Measurements from ENCODE around the gene CCDC85A. TPM values are rescaled to one million over a fixed set of nuclear protein-coding genes. Genes with fewer than 3 reads are reported as not detected.

Gene CCDC85A
- total RNA-seq, 1 donor from 2014 or later: 2.2 TPM

DNA sequence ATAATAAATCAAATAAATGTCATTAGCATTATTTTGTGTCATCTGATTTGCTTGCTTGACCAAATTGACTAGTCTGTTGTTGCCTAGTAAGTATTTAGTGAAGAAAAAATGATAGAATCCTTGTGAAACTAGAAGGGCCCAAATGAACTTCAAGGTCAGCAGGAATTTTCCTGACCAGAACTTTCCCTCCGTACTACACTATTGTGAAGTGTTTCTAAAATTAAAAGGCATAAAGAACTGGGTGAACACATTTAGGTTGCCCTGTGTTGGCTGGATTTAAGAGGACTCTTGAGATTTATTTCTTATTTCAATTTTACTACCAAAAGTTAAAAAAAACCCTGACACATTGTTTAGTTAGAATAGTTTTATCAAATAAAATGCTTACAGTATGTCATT, 142.6 kb downstream of the CCDC85A start:
- no peak overlapping the region for H3K27ac Mint-ChIP-seq
- H3K27me3 Mint-ChIP-seq (ENCODE audit: low read depth): no peaks in the 10 kb centered on the region
- no peak overlapping the region for H3K4me3 Mint-ChIP-seq
- peaks cover 10% of the 10 kb centered on the region for H3K9me3 Mint-ChIP-seq
- TF ChIP-seq, protein P1, sequence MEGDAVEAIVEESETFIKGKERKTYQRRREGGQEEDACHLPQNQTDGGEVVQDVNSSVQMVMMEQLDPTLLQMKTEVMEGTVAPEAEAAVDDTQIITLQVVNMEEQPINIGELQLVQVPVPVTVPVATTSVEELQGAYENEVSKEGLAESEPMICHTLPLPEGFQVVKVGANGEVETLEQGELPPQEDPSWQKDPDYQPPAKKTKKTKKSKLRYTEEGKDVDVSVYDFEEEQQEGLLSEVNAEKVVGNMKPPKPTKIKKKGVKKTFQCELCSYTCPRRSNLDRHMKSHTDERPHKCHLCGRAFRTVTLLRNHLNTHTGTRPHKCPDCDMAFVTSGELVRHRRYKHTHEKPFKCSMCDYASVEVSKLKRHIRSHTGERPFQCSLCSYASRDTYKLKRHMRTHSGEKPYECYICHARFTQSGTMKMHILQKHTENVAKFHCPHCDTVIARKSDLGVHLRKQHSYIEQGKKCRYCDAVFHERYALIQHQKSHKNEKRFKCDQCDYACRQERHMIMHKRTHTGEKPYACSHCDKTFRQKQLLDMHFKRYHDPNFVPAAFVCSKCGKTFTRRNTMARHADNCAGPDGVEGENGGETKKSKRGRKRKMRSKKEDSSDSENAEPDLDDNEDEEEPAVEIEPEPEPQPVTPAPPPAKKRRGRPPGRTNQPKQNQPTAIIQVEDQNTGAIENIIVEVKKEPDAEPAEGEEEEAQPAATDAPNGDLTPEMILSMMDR (IDR thresholded peaks at IDR 0.05; ENCODE audit: unreplicated experiment): no peak
- H3K36me3 Mint-ChIP-seq: peaks cover 1% of the 10 kb centered on the region
- DNase-seq (ENCODE audit: low spot score in 2 of 2, unreplicated experiment in 2 of 2): no peak
- H3K4me1 Mint-ChIP-seq: no peaks in the 10 kb centered on the region

DNA sequence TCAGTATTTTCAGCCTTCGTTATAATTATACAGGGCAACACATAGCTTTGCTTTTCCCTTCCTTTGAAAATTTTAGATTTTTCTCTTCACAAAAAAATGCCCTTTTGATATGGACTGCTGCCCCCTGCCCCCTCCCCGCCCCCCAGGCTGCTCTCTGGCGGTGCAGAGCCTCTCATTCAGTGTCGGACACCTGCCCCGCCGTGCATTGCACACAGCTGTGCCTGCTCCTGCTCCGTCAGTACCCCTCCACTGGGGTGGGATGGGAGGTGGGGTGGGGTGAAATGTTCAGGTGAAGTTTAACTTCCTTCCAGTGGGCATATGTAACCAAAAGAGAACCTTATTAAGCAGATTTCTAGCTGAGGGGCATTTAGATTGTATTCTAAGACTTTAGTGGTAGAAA, 148.0 kb downstream of the CCDC85A start:
- no peaks in the 10 kb centered on the region for H3K9me3 Mint-ChIP-seq
- TF ChIP-seq, protein P1 (IDR thresholded peaks at IDR 0.05; ENCODE audit: unreplicated experiment): no peak
- DNase-seq (ENCODE audit: low spot score in 2 of 2, unreplicated experiment in 2 of 2): no peak
- no peak overlapping the region for H3K27ac Mint-ChIP-seq
- H3K27me3 Mint-ChIP-seq (ENCODE audit: low read depth): no peaks in the 10 kb centered on the region
- H3K4me3 Mint-ChIP-seq: no peak overlapping the region
- peaks cover 2% of the 10 kb centered on the region for H3K4me1 Mint-ChIP-seq
- no peaks in the 10 kb centered on the region for H3K36me3 Mint-ChIP-seq

DNA sequence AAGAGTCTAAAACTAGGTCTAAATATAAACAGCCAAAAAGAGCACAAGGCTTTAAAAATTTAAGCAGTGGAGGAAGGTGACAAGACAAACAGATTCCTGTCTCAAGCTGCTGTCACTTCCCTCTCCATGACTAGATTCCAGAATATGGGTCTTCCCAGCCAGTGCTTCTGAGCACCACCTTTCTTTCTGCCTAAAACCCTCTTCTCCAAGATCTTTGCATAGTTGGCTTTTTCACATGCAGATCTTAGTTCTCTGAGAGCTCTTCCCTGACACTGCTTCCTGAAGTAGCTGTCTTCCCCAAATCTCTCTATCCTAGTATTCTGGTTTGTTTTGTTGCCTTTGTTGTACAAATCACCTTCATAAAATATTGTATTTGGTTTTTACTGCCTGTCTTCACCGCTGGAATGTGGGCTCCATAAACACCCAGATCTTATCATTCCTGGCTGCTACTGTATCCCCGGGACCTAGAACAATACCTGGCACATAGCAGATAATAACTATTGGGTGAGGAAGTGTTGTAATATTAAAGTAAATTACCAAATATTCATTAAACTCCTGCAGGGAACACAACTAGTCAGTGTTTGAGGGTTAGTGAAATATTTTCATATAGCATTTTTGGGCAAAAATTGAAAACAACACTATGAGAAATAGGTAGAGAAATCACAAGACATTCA, 150.2 kb downstream of the CCDC85A start:
- Mint-ChIP-seq H3K27ac (no peak overlapping the region), H3K4me3 (no peak overlapping the region), H3K36me3 (no peaks in the 10 kb centered on the region), H3K9me3 (no peaks in the 10 kb centered on the region), H3K4me1 (peaks cover 6% of the 10 kb centered on the region), H3K27me3 (ENCODE audit: low read depth) (no peaks in the 10 kb centered on the region)
- TF ChIP-seq, protein P1 (IDR thresholded peaks at IDR 0.05; ENCODE audit: unreplicated experiment): no peak
- no peak for DNase-seq (ENCODE audit: low spot score in 2 of 2, unreplicated experiment in 2 of 2)

DNA sequence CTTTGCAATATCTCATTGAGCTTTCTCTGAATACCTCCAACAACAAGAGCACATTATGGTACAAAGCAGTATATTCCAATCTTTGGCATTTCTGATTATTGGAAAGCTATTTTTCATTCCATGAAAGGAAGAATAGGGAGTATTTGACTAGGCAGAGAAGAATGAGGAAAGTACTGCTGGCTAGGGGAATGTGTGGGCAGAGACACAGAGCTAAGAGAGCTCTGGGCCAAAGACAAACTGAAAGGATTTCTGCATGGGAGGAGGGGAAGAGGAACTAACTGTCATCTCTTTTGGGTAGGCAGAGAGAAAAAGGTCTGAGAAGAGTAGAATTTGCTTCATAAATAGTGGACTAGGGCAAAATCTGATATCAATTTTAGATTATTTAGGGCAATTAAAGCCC, 150.8 kb downstream of the CCDC85A start:
- peaks cover 9% of the 10 kb centered on the region for H3K4me1 Mint-ChIP-seq

DNA sequence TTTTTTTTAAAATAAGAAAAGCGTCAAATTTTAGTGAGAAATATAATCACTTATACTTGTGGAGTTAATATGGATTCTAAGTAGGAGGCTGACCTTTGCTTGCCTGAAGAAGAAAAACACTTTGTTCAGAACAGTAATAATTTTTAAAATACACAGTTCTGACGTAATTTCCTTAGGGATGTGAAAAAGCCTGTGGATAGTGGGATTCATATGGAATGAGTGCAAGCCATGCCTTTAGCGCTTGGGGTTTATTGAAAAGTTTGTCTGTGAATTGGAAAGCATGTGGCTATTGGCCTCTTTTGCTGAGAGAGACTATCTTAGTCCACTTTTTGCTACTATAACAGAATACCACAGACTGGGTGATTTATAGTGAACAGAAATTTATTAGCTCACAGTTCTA, 151.3 kb downstream of the CCDC85A start:
- Mint-ChIP-seq H3K27me3 (ENCODE audit: low read depth) (no peaks in the 10 kb centered on the region), H3K9me3 (no peaks in the 10 kb centered on the region), H3K4me1 (peaks cover 9% of the 10 kb centered on the region), H3K27ac (no peak overlapping the region), H3K36me3 (no peaks in the 10 kb centered on the region), H3K4me3 (no peak overlapping the region)
- TF ChIP-seq, protein P1 (IDR thresholded peaks at IDR 0.05; ENCODE audit: unreplicated experiment): no peak
- DNase-seq (ENCODE audit: low spot score in 2 of 2, unreplicated experiment in 2 of 2): no peak

More for the DNA sequence above, 150.8 kb downstream of the CCDC85A start:
- H3K27ac Mint-ChIP-seq: no peak overlapping the region
- TF ChIP-seq, protein P1 (IDR thresholded peaks at IDR 0.05; ENCODE audit: unreplicated experiment): no peak
- no peak for DNase-seq (ENCODE audit: low spot score in 2 of 2, unreplicated experiment in 2 of 2)
- H3K36me3 Mint-ChIP-seq: no peaks in the 10 kb centered on the region
- no peak overlapping the region for H3K4me3 Mint-ChIP-seq
- no peaks in the 10 kb centered on the region for H3K27me3 Mint-ChIP-seq (ENCODE audit: low read depth)
- no peaks in the 10 kb centered on the region for H3K9me3 Mint-ChIP-seq
